Measurements from ENCODE around the gene GRK5. TPM values are rescaled to one million over a fixed set of nuclear protein-coding genes. Genes with fewer than 3 reads are reported as not detected.

GRK5 gene
- total RNA-seq, 1 experiment from 2014 or later, result 4.8 TPM

- in situ Hi-C loops (cut with HindIII; ENCODE audit: low pct_unique_long_range_greater_than_20kb, low sequenced_read_pairs), result no loop called here
- no peak for DNase-seq (ENCODE audit: low read depth, low spot score)
Measured at GRCh38 chr10:119503821-119504220, 296.4 kb downstream of the GRK5 start.

GRCh38 chr10:119504651-119505050 lies 297.3 kb downstream of the GRK5 start:
- DNase-seq (ENCODE audit: low read depth, low spot score), result no peak

GRCh38 chr10:119505131-119505551 lies 297.8 kb downstream of the GRK5 start:
- in situ Hi-C loops (cut with HindIII; ENCODE audit: low pct_unique_long_range_greater_than_20kb, low sequenced_read_pairs), result no loop called here
- no peak for DNase-seq (ENCODE audit: low read depth, low spot score)

More at GRCh38 chr10:119504651-119505050, 297.3 kb downstream of the GRK5 start:
- in situ Hi-C loops (cut with HindIII; ENCODE audit: low pct_unique_long_range_greater_than_20kb, low sequenced_read_pairs), result no loop called here

Small RNAs within 50 kb of the gene (small RNA-seq; reads per million reads assigned to genes)
- gene MIR4681 (0 reads per million in 2 experiments), gene RN7SL749P (0 reads per million in 2 experiments)

Other genes starting within 250 kb of the GRK5 start
- 3.5 and 5.7 TPM in 2 replicates for gene NANOS1, start 177.9 kb upstream of the GRK5 start, total RNA-seq (2014; rRNA removed; shearing (Covaris generic))
- gene EIF3A, start 126.8 kb upstream of the GRK5 start, total RNA-seq (2014; rRNA removed; shearing (Covaris generic)), result 112 and 130 TPM in 2 replicates
- gene DENND10, start 103.5 kb upstream of the GRK5 start, total RNA-seq (2014; rRNA removed; shearing (Covaris generic)), result 52.5 and 55.6 TPM in 2 replicates
- gene SFXN4, start 41.9 kb upstream of the GRK5 start, total RNA-seq (2014; rRNA removed; shearing (Covaris generic)), result 58.9 and 63.9 TPM in 2 replicates
- gene PRDX3, start 28.8 kb upstream of the GRK5 start, total RNA-seq (2014; rRNA removed; shearing (Covaris generic)), result 245 and 273 TPM in 2 replicates

All from SK-MEL-5 (cell line).